Pancreas (tissue), 10 donors: ENCODE measurements around the gene FRMD5. TPM values are rescaled to one million over a fixed set of nuclear protein-coding genes. Genes with fewer than 3 reads are reported as not detected.

ENCODE experiments used
- ATAC-seq, 4 donors: fragments of 200-7000 bp; cut with Tn5 transposase; one replicate each; pipeline versions ENCODE4 v1.8.0 to v1.9.1; 2020; ENCODE audit warnings: mild to moderate bottlenecking in 4 of 4, moderate library complexity in 4 of 4
- DNase-seq, 6 donors: peaks; one replicate each; pipeline ENCODE4 v3.0.0-alpha.2; 2020
- FAIRE-seq: peaks from 2 replicates; lab custom pipeline; 2012; peaks lifted over from hg19 to GRCh38; lab: Jason Lieb, UNC
- H3K27ac ChIP-seq, 4 donors: fragments of 200-600 bp; sonication (generic); 1 replicate in 3 of 4; 2 replicates in 1 of 4; pipeline versions ENCODE4 v1.5.0 to v1.8.0; 2020
- H3K27me3 ChIP-seq, 4 donors: fragments of 200-600 bp; one replicate each; pipeline ENCODE4 v1.8.0; 2021
- H3K36me3 ChIP-seq, 3 donors: fragments of 200-600 bp; sonication (generic) in 1 of 3; one replicate each; pipeline versions ENCODE4 v1.5.0 to v1.8.0; 2020 to 2021
- H3K4me1 ChIP-seq, 3 donors: fragments of 200-600 bp; one replicate each; pipeline ENCODE4 v1.8.0; 2021
- H3K4me3 ChIP-seq, 4 donors: fragments of 200-600 bp; sonication (generic) in 2 of 4; one replicate each; pipeline versions ENCODE4 v1.5.0 to v1.8.0; 2020 to 2021
- H3K9me3 ChIP-seq, 4 donors: fragments of 200-600 bp; one replicate each; pipeline ENCODE4 v1.8.0; 2021
- WGBS, 2 donors: extraction: QIAGEN DNeasy Blood & Tissue Kit; methylation state at CpG; one replicate each; pipeline ENCODE4 v1.1.7; 2013; 5-methylcytosine and 5-hydroxymethylcytosine counted together
- intact Hi-C, 3 donors: fragments of 100-400 bp; cut with DNase I; formaldehyde crosslinking; loops; one replicate each; pipeline versions ENCODE4 v1.11.1 to v1.14.2; 2022
- polyA plus RNA-seq, 2 donors: library from polyadenylated mRNA; stranded (reverse); fragments of 200-250 nt; gene quantifications; one replicate each; pipeline ENCODE4 v1.2.3, GENCODE V29; 2013
- total RNA-seq, 6 donors: library from RNA; stranded (reverse); fragmentation: NEBNext Ultra II Directional in 4 of 6; extraction: Animal tissue kit (Norgen Biotek cat#: 25700) in 4 of 6; gene quantifications; one replicate each; pipeline versions ENCODE4 v1.2.1 to v1.2.4, GENCODE V29; 2021 to 2023
- TF ChIP-seq, protein P1 (sequence below), 4 donors: fragments of 200-600 bp; sonication (generic) in 3 of 4; IDR thresholded peaks; one replicate each; pipeline versions ENCODE4 v1.5.0 to v1.8.0; 2021; ENCODE audit warnings: antibody characterized with exemption in 4 of 4
- donor health status: healthy with polysubstance abuse.
- donor health status: DM: no; HTN: no; CAD: no; lungs with moderate emphysema.
- donor health status: DM: no; HTN: no; CAD: no.
- donor health status: control.
- donor health status: control.
- donor health status: Bipolar disorder and iron deficiency.
- donor health status: DM: yes; HTN: yes; CAD: no.
- donor health status: DM: no; HTN: no; CAD: no.
- donor health status: DM: no; HTN: no; CAD: no.
- donor health status: DM: yes; HTN: yes; CAD: no.

Gene FRMD5
- total and polyA plus RNA-seq, 8 donors, result 0.04 to 1.5 (median 0.35) TPM; not detected in 1

- peak; percentile 60 to 84 (median 80) for ATAC-seq
- Histone ChIP-seq H3K4me1 (no peaks in the 10 kb centered on the region), H3K27ac (no peak overlapping the region), H3K9me3 (no peaks in the 10 kb centered on the region), H3K4me3 (no peak overlapping the region), H3K36me3 (no peaks in the 10 kb centered on the region), H3K27me3 (no peaks in the 10 kb centered on the region)
- intact Hi-C loops, result loop anchor here in 2 of 3 donors (10.0 kb wide), 1 partner anchor 162 kb away; no protein-coding TSS in a partner anchor
- TF ChIP-seq, protein P1, sequence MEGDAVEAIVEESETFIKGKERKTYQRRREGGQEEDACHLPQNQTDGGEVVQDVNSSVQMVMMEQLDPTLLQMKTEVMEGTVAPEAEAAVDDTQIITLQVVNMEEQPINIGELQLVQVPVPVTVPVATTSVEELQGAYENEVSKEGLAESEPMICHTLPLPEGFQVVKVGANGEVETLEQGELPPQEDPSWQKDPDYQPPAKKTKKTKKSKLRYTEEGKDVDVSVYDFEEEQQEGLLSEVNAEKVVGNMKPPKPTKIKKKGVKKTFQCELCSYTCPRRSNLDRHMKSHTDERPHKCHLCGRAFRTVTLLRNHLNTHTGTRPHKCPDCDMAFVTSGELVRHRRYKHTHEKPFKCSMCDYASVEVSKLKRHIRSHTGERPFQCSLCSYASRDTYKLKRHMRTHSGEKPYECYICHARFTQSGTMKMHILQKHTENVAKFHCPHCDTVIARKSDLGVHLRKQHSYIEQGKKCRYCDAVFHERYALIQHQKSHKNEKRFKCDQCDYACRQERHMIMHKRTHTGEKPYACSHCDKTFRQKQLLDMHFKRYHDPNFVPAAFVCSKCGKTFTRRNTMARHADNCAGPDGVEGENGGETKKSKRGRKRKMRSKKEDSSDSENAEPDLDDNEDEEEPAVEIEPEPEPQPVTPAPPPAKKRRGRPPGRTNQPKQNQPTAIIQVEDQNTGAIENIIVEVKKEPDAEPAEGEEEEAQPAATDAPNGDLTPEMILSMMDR (IDR thresholded peaks at IDR 0.05), result peak; percentile 37 to 72 (median 62)
- peak; percentile 29 for FAIRE-seq
- 23 to 28% methylated on average over 8 of the region's 8 CpGs for WGBS, 2 donors
- DNase-seq, result peak in 4 of 6 donors; percentile 33 to 64 (median 45)
Observed at GRCh38 chr15:44066211-44066827, 128.8 kb downstream of the FRMD5 start.

DNA sequence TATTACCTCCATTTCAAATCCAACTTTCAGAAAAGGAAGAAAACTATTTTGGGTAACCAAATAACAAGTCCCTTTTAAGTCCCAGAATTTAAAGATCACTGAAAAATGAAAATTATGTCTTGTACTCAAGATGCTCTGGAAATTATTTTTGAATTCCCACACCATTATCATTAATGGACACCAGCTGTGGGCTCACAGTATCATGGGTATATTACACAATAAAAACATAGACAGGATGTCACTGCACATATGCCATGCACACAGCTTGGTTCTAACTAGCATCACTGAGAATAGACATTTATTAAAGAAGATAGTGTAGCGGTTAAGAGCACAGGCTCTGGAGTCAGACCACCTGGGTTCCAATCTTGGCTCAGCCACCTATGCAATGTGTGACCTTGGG lies 130.4 kb downstream of the FRMD5 start:
- Histone ChIP-seq H3K36me3 (no peaks in the 10 kb centered on the region), H3K27ac (no peak overlapping the region), H3K4me3 (no peak overlapping the region), H3K27me3 (no peaks in the 10 kb centered on the region), H3K9me3 (no peaks in the 10 kb centered on the region), H3K4me1 (no peaks in the 10 kb centered on the region)
- DNase-seq (no peak), ATAC-seq (no peak), FAIRE-seq (no peak)
- intact Hi-C loops, result loop anchor here in 2 of 3 donors (10.0 kb wide), 1 partner anchor 160 kb away; no protein-coding TSS in a partner anchor
- TF ChIP-seq, protein P1 (IDR thresholded peaks at IDR 0.05), result no peak
- WGBS, 2 donors, result 58 to 61% methylated on average over 1 of the region's 1 CpG

DNA sequence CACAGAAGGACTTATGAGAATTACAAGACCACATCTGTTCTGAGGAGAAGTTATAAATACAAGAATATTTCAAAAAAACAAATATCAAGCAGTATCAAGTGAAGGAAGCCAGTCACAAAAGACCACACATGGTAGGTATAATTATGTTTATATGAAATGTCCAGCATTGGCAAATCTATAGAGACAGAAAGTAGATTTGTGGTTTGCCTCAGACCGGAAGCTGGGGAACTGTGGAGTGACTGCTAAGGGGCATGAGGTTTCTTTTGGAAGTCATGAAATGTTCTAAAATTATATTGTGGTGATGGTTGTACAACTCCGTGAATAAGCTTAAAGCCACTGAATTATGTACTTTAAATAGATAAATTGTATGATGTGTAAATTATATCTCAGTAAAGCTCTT lies 136.9 kb downstream of the FRMD5 start:
- DNase-seq (no peak), ATAC-seq (no peak), FAIRE-seq (no peak)
- Histone ChIP-seq H3K27me3 (no peaks in the 10 kb centered on the region), H3K27ac (no peak overlapping the region), H3K36me3 (no peaks in the 10 kb centered on the region), H3K9me3 (no peaks in the 10 kb centered on the region), H3K4me1 (no peaks in the 10 kb centered on the region), H3K4me3 (no peak overlapping the region)
- intact Hi-C loops, result no loop called here
- TF ChIP-seq, protein P1 (IDR thresholded peaks at IDR 0.05), result no peak
- 77 to 88% methylated on average over 2 of the region's 2 CpGs for WGBS, 2 donors

GRCh38 chr15:44045661-44046060 lies 149.4 kb downstream of the FRMD5 start:
- no peak for DNase-seq
- no peaks in the 10 kb centered on the region for H3K4me1 ChIP-seq
- TF ChIP-seq, protein P1 (IDR thresholded peaks at IDR 0.05), result no peak
- intact Hi-C loops, result no loop called here
- H3K9me3 ChIP-seq, result no peaks in the 10 kb centered on the region
- H3K27me3 ChIP-seq, result no peaks in the 10 kb centered on the region
- ATAC-seq, result no peak
- H3K27ac ChIP-seq, result no peak overlapping the region
- H3K4me3 ChIP-seq, result no peak overlapping the region
- no peaks in the 10 kb centered on the region for H3K36me3 ChIP-seq
- FAIRE-seq, result no peak

DNA sequence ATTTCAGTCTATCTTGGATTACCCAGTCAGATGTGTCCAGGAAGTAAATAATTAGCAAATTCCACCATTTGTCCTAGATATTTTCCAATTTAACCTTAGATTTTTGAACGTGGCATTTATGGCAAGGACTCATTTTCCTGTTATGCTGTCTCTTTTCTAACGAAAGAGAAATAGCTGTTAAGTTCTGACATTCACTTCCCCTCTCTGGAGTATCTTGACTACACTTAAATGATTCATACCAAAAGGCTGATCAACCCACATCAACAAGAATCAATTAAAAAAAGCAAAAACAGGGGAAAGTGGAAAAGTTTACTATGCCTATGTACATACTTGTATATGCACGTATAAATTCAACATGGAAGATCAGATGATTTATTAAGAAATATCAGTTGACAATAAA lies 149.9 kb downstream of the FRMD5 start:
- H3K9me3 ChIP-seq, result no peaks in the 10 kb centered on the region
- no peak for FAIRE-seq
- no peak overlapping the region for H3K4me3 ChIP-seq
- 42 to 47% methylated on average over 3 of the region's 3 CpGs for WGBS, 2 donors
- TF ChIP-seq, protein P1 (IDR thresholded peaks at IDR 0.05), result no peak
- no peaks in the 10 kb centered on the region for H3K36me3 ChIP-seq
- intact Hi-C loops, result no loop called here
- H3K27ac ChIP-seq, result no peak overlapping the region
- no peaks in the 10 kb centered on the region for H3K4me1 ChIP-seq
- no peaks in the 10 kb centered on the region for H3K27me3 ChIP-seq
- DNase-seq, result no peak
- ATAC-seq, result no peak
